VCaP (cell line): ENCODE data around the gene VIM.

Experiments used
- H3K27ac ChIP-seq: fragments of 450-650 bp; 2 replicates; pipeline ENCODE4 v1.5.1; 2017
- TF ChIP-seq, protein P1 (sequence below): fragments of 450-650 bp; conservative IDR thresholded peaks from 2 replicates; pipeline ENCODE4 v1.5.1; 2017; ENCODE audit warnings: mild to moderate bottlenecking, moderate library complexity

VIM gene

DNA sequence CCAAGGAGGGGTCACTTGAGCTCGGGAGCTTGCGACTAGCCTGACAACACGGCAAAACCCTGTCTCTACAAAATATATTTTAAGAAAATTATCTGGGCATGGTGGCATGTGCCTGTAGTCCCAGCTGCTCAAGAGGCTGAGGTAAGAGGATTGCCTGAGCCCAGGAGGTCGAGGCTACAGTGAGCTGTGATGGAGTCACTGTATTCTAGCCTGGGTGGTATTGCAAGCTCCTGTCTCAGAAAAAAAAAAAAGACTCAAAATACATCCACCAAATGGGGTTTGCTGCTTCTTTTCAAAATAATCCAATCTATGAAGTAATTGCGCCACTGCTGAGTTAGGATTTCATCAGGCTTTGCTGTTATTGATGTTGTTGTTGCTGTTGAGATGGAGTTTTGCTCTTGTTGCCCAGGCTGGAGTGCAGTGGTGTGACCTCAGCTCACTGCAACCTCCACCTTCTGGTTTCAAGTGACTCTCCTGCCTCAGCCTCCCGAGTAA, 11.1 kb upstream of the VIM start:
- TF ChIP-seq, protein P1, sequence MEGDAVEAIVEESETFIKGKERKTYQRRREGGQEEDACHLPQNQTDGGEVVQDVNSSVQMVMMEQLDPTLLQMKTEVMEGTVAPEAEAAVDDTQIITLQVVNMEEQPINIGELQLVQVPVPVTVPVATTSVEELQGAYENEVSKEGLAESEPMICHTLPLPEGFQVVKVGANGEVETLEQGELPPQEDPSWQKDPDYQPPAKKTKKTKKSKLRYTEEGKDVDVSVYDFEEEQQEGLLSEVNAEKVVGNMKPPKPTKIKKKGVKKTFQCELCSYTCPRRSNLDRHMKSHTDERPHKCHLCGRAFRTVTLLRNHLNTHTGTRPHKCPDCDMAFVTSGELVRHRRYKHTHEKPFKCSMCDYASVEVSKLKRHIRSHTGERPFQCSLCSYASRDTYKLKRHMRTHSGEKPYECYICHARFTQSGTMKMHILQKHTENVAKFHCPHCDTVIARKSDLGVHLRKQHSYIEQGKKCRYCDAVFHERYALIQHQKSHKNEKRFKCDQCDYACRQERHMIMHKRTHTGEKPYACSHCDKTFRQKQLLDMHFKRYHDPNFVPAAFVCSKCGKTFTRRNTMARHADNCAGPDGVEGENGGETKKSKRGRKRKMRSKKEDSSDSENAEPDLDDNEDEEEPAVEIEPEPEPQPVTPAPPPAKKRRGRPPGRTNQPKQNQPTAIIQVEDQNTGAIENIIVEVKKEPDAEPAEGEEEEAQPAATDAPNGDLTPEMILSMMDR, result no peak
- no peak overlapping the region for H3K27ac ChIP-seq

DNA sequence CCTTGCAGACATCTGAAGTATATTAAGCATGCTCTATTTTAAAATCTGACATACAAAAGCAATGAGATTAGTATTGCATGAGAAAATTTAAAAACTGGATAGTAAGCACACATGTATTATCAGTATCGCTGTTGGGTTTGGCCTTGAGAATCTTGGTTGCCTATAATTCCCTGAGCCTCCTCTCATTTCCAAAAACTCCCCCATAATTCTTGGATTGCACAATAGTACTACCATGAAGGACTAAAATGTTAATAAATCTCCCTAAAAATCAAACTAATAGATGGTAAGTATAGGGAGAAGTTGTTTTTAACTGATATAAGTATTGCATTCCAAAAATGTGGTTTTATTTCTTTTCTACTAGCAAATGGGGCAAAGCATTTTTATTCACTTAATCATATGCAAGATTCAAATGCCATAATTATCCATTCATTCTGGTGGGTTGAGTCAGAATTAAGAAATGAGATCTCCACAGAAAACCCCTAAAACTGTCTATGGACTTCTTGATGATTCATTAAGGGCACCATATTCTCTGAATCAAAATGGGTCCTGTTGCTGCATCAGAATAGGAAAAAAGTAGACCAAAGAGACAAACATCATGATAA, 10.3 kb upstream of the VIM start:
- no peak overlapping the region for H3K27ac ChIP-seq

DNA sequence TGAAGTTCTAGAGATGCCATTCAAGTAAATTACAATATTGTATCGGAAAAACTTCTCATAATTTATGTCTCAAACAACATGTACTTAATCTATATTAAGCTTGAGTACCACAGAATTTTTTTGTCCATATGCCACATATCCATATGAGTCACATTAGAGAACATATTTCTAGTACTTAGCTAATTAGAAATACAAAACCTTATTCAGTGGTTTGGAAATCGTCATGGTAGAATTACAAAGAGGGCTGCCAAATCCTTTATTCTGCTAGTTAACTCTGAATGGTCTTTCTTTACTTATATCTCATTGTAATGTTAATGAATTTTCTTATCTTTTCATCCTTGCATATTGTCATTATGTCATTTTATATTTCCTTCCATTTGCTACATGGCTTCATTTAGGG, 9.0 kb upstream of the VIM start:
- TF ChIP-seq, protein P1, result no peak
- no peak overlapping the region for H3K27ac ChIP-seq

More for the DNA sequence above, 10.3 kb upstream of the VIM start:
- TF ChIP-seq, protein P1, result no peak

DNA sequence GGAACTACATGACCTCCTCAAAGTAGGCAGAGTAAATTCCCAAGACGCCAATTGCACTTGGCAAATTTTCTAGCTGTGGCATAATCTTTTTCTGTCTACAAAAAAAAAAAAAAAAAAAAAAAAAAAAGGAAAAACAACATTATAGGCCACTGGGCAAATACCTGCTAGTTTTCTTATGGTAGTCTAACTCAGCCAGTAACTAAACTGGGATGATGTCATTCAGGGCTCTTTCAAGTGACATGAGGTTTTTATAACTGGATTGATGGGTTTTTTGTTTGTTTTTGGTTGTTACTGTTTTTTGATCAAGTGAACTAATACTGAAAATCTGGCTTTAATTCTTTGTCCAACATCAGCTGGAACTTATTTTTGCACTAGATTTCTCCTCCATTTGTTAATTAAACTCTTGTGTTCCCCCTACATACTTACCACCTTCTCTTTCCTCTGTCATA, 7.4 kb upstream of the VIM start:
- TF ChIP-seq, protein P1, result no peak
- H3K27ac ChIP-seq, result no peak overlapping the region

DNA sequence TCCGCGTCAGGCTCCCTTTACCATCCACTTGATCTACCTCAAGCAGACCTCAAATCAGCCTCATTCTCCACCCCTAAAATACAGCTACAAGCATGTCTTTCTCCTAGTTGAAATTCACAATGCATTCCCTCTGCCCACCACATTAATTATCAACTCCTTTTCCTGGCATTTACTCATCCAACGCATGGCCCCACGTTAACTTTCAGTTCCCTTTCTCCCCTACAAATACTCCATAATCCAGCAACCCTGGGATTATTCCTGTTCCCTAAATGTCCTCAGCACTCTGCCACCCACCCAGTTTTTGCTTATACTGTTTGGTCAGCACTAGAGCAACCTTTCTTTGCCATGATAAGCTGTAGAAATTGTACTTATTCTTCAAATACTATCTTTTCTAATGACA, 5.7 kb upstream of the VIM start:
- no peak overlapping the region for H3K27ac ChIP-seq
- TF ChIP-seq, protein P1, result no peak

DNA sequence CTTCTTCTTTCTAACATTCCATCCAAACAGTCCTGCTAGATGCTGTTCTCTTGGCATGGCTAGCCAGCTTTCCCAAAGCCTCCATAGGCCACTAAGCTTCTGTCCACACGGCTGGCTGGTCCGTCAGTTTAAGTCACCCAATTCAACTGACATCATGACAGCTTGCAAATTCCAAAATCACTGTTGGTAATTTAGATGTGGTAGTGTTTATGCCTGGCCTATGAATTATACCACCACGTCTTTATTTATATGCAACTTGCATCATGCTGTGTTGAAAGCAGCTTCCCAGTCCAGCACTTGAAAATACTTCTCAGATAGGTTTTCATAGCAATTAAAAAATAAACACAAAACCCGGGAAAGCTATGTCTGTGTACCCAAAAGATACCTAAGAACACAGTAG, 2.2 kb upstream of the VIM start:
- H3K27ac ChIP-seq, result no peak overlapping the region
- TF ChIP-seq, protein P1, result no peak

DNA sequence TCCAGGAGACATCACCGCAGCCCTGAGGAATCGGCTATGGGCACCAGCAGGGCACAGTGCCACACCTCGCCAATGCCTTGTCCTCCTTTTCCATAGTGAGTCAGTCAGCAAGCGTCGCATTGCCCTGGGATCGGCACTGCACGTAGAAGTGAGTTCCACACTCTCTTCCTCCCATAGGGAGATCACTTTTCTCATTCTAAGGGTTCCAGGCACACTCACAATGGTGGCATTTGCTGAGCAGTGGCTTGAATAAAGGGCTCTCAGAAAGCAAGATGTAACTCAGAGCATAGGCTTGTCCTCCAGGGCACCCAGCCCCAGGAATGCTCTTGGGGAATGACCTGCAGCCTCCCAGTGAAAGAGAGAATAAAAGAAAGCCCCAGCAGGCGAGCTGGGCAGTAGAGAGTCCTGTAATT, 1.1 kb upstream of the VIM start:
- TF ChIP-seq, protein P1, result no peak
- no peak overlapping the region for H3K27ac ChIP-seq
